IPS-11a (cell line): ENCODE measurements around the gene PNLDC1.
"Not testable (repeated sequence)": the region's sequence is repeated elsewhere in the genome, so short reads cannot be mapped to it uniquely, and the experiment has no call there.

ENCODE experiments used
- H3K4me3 ChIP-seq: one replicate; pipeline ENCODE4 v1.5.1; 2013; ENCODE audit warnings: low read depth, low read length, control low read depth

PNLDC1 gene

GRCh38 chr6:159817951-159818739 is 18.1 kb downstream of the PNLDC1 start:
- no peak overlapping the region for H3K4me3 ChIP-seq

DNA sequence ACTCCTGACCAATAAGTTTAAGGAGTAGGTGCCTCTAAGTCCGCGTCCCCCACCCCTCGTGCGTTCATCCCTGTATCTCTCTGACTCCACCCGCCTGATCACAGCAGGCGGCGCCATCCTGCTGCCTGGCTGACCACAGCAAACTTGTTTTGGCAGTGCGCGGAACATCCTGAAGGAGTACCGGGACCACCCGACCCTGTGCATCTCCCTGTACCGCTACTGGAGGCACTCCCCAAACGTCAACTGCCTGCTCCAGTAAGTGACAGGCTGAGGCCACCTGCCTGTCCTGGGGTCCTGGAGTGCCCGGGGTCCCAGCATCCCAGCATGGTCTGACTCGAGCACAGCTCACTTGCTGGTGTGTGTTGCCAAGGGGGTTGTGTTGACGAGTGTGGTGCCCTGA is 19.0 kb downstream of the PNLDC1 start:
- no peak overlapping the region for H3K4me3 ChIP-seq

DNA sequence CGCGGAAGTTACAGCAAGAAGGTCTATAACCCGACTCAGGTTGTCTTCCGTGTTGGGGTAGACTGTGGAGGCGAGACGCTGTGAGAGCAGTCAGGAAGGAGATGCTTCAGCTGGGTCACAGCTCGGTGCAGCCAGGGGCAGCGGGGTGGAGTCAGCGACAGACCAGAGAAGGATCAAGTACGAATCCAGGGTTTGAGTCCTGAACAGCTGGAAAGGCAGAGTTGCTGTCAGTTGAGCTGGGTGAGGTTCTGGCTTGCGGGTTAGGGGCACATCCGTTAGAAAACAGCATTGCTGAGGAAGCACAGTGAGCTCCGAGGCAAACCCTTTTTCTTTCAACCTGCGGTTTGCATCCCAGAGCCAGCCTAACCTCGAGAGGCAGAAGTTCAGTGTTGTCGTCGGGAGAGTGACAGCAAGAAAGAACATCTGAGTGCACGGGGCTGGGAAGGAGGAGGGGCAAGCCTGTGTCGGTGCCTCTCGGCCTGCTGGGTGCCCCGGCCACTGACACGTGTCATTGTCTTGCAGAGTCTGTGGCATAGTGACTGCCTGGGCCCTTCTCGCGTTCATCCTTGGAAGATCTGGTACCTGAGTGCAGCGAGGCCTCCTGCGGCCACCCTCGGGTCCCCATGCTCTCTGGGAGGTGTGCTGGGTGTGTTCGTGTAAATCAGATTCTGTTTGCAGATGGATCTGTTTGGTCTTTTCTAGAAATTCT is 20.0 kb downstream of the PNLDC1 start:
- H3K4me3 ChIP-seq, result no peak overlapping the region

DNA sequence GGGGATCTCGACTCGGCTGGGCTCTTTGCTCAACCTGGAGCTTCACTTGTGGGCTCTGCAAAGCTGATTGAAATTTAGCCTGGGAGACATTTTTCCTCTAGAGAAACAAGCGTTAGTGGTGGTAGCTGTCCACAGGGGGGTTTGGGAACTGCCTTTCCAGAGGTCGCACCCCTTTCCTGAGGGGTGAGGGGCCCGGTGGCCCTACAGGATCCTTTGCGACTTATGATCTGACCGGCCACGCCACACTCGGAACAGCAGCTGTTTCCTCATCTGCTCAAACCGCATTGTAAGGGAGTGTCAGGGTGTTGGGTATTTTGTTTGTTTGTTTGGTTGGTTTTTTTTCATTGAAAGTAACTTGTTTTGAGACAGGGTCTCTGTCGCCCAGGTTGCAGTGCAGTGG is 21.0 kb downstream of the PNLDC1 start:
- no peak overlapping the region for H3K4me3 ChIP-seq

- H3K4me3 ChIP-seq, result no peak overlapping the region
Observed at GRCh38 chr6:159821726-159822125, 21.6 kb downstream of the PNLDC1 start.

- no peak overlapping the region for H3K4me3 ChIP-seq
Observed at GRCh38 chr6:159823953-159824352, 23.9 kb downstream of the PNLDC1 start.

DNA sequence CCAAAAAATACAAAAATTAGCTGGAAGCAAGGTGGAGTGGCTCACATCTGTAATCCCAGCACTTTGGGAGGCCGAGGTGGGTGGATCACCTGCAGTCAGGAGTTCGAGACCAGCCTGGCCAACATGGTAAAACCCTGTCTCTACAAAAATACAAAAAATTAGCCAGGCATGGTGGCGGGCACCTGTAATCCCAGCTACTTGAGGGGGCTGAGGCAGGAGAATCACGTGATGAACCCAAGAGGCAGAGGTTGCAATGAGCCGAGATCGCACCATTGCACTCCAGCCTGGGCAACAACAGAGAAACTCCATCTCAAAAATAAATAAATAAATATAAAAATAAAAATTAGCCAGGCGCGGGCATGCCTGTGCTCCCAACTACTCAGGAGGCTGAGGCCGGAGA is 24.6 kb downstream of the PNLDC1 start:
- not testable (repeated sequence) for H3K4me3 ChIP-seq

DNA sequence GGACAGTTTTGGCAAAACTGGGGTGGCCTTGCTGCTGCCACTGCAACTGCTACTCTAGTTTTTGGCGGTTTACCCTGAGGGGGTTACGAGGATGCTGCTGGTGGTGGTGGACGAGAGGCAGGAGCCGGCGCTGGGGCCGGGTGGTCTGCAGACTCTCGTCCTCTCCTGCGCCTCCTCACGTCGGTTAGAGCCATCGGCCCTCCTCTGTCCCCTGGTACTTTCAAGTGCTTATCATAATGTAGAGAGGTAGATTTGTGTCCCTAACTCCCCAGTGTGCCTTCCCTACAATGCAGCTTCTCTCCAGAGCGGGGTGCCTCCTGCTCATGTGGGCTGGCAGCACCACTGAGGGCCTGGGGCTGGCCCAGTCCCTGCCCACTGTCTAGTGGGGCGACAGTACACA is 25.9 kb downstream of the PNLDC1 start:
- no peak overlapping the region for H3K4me3 ChIP-seq

GRCh38 chr6:159826968-159827647 is 27.0 kb downstream of the PNLDC1 start:
- no peak overlapping the region for H3K4me3 ChIP-seq

- no peak overlapping the region for H3K4me3 ChIP-seq
Observed at GRCh38 chr6:159828074-159828473, 28.0 kb downstream of the PNLDC1 start.

GRCh38 chr6:159829526-159829925 is 29.4 kb downstream of the PNLDC1 start:
- H3K4me3 ChIP-seq, result no peak overlapping the region

DNA sequence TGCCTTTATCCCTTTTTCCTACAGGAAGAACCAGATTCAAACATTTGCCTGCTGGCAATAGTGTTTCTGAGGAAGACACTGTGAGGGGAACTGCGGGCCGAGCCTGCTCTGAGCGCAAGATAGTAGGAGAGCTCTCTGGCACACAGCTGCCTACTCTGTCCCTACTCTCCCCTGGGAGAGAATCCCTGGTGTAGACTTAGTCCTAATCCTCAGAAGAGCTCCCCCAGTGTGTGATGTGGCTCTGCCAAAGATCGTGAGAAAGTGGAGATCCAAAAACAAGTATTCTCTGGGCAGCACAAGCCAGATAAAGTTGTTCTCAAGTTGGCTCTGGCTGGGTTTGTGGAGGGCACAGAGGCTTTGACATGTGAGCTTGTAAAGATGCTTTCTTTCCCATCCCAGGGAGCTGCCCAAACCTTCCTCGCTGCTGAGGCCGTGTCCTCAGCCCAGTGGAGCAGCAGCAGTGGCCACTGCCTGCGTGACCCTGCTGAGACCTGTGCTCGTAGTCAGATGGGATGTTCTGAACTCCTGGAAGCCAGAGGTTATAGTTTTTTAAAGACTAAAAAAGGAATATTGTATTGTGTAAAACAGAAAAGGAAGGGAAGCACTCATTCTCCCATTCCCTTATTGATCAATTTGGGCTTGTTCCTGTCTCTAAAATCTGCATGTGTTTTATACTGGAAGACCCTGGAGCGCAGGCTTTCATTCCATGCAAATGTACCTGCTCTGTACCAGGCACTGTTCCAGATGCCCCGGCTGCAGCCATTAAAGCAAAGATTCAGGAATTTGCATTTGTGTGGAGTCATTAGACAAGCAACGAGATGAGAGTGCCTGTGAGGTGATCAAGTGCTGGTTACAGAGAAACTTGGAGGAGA is 30.7 kb downstream of the PNLDC1 start:
- H3K4me3 ChIP-seq, result no peak overlapping the region

GRCh38 chr6:159831373-159831679 is 31.2 kb downstream of the PNLDC1 start:
- no peak overlapping the region for H3K4me3 ChIP-seq

GRCh38 chr6:159832946-159833345 is 32.9 kb downstream of the PNLDC1 start:
- no peak overlapping the region for H3K4me3 ChIP-seq

DNA sequence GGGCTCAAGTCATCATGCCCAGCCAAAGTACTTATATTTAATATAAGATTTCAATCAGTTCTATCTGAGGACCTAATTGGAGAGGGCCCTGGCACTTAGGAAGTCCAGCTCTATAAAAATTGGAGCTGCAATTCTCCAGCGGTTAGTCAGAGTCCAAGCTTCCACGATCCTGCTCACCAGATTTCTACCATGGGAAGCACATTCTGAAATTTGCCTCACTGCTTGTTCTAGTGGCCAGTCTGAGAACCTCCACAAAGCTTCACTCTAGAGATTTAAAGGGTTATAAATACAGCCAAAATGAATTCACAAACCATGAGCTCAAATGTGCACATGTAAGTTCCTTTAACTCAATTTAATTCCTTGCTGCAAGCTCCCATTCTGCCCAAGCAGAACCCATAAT is 33.5 kb downstream of the PNLDC1 start:
- no peak overlapping the region for H3K4me3 ChIP-seq

DNA sequence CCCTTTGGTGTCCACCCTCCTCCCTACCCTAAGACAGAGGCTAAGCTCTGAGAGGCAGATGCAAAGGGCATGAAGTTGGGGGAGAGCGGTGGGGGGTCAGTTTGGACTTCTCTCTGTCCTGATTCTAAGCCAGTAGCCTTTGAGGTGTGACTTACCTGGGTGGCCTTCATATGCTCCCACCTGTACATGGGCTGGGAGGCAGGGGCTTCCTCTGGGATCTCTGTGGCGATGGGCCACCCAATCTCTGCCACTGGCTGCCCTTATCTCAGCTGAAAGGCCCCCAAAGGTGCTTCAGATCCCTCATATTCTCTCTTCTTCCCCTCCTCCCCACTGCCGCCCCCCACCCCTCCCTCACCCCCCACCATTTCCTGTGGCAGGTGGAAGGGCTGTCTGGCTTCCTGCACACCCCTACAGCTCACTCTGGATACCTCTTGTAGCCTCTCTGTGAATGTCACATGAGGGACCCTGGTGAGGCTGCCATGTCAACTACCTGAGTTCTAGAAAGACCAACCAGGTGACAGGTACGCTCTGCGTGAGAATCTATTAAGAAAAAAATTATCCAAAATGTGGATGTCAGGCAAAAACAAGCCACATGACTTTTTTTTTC is 34.0 kb downstream of the PNLDC1 start:
- no peak overlapping the region for H3K4me3 ChIP-seq

- H3K4me3 ChIP-seq, result no peak overlapping the region
Observed at GRCh38 chr6:159836718-159837490, 36.8 kb downstream of the PNLDC1 start.

- no peak overlapping the region for H3K4me3 ChIP-seq
Observed at GRCh38 chr6:159837511-159837910, 37.4 kb downstream of the PNLDC1 start.

DNA sequence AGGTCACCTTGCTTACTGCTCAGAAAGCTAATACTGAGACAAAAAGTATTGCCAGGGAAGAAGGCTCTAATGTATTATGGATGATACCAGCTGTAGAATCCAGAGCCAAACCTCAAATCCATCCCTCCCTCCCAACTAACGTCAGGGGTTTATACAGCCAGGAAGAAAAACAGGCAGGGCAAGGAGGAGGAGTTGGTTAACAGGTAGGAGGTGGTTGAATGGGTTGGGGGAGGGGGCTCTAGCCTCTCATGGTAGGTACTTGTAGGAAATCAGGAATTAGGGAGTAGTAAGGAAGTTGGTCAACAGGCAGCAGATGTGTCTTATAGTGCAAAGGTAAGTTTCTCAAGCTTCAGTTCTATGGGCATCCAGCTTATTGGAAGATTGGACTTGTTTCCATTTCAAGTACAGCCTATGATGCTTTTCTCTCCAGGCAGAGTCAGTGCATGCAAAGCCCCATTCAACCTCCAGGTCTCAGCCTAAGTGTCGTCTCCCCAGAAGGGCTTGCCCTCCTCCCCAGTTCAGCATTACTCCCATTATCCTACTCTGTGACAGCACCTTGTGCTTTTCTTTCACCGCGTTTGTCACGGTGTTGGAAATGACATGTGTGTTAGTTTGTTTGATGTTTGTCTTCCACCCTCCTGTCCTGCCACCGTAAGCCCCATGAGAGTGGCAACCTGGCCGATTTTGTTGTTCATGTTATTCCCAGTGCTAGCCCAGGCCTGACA is 38.1 kb downstream of the PNLDC1 start:
- H3K4me3 ChIP-seq, result no peak overlapping the region
